CD1c-positive myeloid dendritic cell (primary cell): ENCODE data around the gene AP2A2.

ENCODE experiments used
- DNase-seq: peaks from one replicate; pipeline ENCODE4 v3.0.0-alpha.2; 2016; ENCODE audit errors: extremely low spot score

AP2A2 gene

DNA sequence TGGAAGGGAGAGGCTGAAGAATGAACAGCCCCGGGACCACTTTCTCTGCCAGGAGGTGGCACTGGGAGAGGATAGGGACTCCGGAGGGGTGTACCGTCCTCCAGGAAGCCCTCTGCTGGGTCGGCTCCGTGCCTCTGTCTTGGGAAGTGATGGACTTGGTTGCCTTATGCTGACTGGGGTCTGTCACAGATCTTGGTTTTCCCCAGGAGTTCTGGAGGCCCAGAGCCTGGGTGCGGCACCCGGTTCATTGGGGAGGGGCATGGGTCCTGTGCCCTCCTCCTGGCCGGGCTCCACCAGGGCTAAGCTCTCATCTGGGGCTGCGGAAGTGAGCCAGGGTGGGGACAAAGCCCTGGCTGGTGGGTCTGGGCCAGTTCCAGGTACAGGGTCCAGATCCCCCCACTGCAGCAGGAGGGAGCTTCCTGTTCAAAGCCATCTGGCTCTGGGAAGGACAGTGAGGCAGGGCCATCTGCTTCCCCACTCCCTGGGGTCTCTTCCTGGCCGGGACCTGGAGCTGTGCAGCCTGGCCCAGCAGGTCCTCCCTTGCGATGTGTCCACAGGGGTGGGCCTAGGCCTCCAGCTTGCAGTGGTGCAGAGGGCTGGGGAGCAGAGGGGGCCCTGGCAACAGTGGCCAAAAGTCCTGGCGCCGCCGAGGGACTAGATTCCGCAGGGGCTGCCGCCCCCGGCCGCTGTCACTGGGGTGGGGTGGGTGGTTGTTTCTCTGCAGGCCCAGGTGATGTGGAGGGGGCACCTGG, 1.1 kb upstream of the AP2A2 start:
- no peak for DNase-seq

DNA sequence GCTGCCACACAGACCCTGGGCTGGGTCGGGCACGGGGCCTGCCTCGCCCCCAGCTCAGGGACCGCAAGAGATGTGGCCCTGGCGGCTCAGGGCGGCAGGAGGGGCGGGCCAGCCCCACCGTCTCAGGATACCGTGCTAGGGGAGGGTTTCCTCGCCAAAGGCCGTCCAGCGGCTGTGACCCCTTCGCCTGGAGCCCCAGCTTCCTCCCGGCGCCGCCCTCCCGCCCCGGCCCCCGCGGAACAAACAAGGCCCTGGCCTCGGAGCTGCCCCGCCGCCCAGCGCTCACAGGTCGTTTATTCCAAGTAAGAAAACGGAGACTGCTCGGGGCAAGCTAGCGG, 543 bp upstream of the AP2A2 start:
- no peak for DNase-seq

DNA sequence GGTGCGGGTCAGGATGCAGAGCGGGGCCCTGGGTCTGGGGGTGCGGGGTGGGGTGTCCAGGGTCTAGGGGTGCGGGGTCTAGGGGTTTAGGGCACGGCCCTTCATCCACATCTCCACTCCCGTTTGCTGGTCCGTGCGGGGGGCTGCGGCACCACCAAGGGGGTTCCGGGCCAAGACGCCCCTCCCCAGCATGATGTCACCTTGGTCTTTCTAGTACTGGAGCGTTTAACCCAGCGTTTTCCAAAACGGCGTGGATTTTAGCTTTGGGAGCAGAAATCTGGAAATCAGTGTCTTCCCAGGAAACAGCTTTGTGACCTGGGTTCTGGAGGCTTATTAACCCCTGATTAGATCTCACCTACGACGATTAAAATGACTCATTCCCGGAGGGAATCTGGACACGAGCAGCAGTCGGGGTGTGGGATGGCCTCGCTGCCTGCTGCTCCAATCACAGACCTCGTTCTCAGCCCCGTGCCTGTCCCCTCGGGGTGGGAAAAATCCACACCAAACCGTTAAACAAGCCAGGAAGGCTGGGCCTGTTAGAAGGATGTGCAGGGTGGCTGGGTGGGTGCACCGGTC, 759 bp downstream of the AP2A2 start:
- DNase-seq: peak; percentile 31

DNA sequence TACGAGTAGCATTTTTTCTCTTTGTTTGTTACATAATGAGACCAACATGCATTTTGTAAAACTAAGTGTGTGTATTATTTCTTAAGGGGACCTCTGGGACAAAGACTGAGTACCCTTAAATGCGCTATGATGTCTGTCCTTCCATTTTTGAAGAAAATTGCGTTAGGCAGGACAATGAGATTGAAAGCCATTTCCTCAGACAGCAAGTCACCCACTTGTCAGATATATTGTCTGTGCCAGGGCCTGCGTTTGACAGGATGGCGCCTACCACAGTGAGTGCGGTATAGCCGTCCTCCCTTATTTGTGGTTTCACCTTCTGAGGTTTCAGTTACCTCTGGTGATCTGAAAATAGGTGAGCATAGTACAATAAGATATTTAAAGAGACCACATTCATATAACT, 2.2 kb downstream of the AP2A2 start:
- no peak for DNase-seq

DNA sequence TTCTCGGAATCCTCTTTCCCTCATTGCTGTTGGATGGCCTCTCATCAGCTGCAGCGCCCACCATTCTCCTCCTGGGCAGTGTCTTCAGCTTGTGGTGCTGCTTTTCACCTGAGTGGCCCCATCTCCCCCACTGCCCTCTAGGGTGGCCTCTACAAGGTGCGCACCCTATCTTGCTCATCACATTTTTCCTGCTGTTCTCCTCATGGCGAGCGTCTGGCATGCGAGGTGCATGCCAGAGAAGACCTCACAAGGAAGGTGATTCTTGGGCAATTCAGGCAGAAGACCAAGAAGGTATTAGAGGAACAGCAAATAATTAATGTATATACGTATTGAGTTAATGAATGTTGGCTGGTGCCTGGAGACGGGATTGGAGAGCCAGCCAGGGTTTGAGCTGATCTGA, 3.1 kb downstream of the AP2A2 start:
- DNase-seq: no peak

DNA sequence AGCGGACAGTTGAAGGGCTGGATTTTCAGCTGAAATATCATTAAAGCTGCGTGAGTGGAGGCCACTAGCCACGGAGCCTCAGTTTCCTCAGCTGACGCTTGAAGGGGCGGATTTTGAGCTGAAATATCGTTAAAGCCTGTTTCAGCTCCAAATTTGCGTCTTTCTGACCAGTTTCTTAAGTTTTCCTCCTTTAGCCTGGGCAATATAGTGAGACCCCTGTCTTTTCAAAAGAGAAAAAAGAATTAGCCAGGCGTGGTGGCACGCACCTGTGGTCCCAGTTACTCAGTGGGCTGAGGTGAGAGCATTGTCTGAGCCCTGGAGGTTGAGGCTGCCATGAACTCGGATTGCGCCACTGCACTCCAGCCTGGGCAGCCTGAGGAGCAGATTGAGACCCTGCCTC, 3.7 kb downstream of the AP2A2 start:
- DNase-seq: no peak

DNA sequence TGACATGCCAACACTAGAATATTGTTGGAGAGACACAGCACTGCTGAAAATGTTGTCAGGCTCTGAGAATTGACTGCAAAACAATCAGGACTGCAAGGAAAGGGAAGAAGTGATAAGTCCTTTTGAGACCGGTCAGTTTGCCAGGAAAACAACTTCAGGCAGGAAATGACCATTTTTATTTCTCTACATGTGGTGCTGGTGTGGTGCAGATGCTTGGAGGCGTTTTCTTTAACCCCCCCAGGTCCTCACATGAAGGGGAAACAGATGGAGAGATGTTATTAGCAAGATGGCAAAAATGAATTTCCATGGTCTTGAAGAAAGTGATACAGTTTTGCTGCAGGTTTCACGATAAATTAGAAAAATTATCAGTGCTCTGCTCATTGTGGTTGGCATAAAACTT, 5.7 kb downstream of the AP2A2 start:
- DNase-seq: no peak

DNA sequence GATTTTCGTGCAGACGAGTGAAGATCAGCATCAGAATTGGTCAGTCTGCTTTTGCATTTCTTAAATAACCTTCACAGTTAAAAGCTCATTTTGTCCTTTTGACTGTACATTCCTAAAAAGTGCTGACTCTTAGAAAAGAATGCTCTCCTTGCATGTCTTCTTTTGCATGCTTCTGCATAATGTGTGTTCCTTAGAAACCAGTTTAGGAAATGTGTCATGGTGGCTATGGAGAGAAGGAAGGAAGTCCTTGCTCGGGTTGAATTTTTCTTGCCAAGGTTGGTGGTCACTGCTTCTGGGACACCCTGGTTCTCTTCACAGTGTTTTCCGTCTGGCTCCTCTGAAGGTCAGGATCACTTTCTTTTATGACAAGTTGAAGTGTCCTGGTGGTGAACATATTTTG, 6.8 kb downstream of the AP2A2 start:
- DNase-seq: peak; percentile 72

DNA sequence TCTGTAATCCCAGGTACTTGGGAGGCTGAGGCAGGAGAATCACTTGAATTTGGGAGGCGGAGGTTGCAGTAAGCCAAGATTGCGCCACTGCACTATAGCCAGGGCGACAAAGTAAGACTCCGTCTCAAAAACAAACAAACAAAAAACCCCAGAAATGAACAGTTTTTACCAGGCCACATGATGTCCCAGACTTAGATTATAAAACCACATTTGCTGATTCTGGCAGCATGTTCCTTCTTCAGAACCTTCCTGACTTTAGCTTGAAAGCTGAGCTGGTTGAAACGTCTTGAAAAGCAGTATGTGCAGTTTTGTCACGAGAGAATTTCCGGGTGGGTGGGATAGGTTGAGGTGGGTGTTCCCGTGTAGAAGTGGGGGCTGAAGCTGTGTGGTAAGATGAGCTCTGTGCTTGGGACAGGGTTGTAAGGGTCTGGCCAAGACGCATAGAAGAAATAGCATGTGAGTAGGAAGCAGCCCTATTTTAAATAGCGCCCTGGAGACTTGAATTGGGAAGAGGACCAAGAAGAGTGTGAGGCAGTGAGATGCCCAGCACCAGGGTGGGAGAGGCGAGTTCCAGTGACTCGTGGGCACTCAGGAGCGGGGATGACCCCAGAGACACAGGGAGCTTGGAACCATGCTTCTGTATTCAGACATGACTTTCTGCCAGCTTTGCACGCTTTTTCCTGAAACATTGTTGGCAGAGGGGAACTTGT, 7.6 kb downstream of the AP2A2 start:
- peak; percentile 73 for DNase-seq

DNA sequence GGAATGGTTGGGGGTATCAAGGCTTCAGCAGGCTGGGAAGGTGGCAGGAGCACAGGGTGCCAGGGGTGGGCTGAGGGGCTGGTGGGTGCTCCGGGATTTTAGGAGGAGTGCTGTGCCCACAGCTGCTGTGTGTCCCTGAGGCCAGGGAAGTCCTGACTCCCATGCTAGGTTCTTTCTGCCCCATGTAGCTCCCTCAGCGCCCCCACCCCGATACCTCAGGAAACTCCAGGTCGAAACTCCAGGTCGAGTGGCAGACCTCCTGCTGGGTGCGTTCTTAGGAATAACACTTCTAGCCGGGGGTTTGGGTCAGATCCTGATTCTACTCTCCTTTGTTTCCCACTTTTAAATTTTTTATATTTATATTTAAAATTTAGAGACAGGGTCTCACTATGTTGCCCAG, 8.3 kb downstream of the AP2A2 start:
- no peak for DNase-seq

DNA sequence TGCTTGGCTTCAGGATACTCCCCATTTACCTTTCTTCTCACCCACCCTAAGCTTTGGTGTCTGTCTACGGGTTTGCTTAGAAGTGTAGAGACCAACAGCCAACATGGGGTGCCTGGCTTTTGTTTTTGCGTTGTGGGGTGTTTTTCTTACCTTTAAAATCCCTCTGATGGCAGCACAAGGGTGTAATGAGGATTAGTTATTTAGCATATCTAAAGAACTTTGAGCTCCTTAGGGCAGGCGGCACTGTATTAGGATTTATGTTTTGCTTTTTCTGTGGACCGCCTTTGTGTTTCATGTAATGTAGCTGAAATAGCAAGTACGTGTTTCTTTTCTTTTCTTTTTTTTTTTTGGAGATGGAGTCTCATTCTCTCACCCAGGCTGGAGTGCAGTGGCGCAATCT, 8.9 kb downstream of the AP2A2 start:
- no peak for DNase-seq

DNA sequence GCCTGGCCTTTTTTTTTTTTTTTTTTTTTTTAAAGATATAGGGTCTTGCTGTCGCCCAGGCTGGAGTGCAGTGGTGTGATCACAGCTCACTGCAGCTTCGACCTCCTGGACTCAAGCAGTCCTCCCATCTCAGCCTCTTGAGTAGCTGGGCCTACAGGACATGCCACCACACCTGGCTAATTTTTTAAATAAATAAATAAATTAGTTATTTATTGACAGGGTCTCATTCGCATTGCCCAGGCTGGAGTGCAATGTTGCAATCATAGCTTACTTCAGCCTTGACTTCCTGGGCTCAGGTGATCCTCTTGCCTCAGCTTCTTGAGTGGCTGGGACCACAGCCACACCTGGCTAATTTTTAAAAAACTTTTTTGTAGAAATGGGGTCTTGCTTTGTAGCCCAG, 10.5 kb downstream of the AP2A2 start:
- no peak for DNase-seq

DNA sequence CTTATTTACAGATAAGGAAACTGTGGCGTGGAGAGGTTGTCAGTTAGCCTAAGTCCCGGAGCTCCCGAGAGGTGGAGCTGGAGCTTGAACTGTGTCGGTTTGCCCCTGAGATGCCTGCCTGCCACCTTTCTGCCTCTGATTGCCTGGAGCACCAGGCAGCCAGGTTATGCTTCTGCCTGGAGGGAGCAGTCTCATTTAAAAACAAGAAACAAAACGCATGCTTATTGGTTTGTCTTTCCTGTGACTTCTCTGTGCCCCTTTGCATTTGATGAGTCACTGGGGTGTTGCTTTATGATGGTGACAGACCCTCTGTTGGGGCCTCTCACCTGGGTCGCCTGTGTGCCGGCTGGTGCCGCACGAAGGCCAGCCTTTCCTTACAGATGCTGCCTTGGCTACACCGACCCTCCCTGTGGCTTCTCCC, 12.2 kb downstream of the AP2A2 start:
- no peak for DNase-seq

DNA sequence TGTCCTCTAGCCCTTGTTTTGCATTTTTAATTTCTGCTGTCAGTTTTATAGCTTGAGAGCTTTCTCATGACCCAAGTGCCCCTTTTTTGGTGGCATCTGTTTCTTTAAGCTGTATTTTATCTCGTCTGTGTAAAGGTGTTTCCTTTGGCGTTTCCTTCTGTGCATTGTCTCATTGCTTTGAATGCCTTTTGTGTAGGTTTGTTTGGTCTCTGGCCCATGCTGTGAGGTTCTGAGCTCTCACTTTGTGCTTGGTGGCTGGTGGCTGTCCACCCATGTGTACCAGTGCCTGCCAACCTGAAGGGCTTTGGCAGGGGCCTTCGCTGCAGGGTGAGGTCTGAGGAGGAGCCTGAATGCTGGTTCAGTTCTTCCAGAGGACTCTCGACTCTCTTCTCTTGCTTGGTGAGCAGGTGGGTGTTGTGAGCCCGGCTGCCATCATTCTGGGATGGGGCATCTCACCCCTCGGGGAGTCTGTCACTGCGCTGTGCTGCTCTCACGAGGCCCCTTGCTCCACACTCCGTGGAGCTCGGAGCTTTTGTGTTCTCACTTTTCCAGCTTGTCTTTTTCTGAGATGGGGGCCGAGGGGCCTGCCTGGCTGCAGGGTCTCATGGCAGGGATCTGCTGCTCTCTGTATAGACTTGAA, 14.9 kb downstream of the AP2A2 start:
- no peak for DNase-seq

DNA sequence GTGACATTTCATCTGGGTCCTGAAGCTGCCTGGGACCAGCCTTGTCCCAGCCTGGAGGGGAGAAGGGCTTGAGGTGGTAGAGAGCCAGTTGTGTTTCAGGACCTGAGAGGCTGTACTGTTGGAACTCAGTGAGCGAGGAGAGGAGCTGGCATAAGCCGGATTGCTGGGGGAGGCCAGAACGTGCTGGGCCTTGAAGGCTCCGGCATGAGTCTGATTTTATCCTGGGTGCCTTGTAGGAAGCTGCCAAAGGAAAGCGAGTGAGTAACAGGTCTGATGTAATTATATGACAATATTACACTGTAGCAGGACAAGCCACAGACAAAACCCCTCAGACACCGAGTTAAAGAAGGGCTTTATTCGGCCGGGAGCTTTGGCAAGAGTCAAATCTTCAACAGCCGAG, 17.2 kb downstream of the AP2A2 start:
- DNase-seq: no peak

DNA sequence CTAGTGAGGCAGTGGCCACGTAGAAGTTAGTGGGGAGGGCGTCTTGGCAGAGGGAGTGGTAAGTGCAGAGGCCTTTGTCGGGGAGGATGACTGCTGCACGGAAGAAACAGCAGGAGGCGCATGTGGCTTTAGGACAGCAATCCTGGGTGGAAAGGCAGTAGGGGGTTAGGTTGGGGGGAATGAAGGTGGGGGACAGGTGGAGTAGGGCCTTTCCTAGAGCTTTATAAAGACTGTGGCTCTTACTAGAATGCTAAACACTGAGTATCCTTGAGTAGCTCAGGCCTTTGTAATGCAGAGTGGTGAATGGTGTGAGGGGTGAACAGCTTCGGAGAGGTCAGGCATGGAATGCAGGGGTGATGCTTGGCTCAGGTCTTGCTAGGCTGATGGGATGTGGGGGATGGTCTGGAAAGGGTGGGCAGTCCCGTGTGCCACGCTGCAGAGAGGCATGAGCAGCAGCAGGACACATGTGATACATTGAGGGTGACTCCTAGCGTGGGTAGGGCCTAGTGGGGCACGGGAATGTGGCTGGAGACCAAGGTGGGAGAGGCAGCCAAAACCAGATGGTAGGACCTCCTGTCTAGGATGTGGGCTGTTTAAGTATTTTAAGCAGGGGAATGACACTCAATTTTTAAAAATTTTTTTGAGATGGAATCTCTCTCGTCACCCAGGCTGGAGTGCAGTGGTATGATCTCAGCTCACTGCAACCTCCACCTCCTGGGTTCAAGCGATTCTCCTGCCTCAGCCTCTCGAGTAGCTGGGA, 19.2 kb downstream of the AP2A2 start:
- no peak for DNase-seq

DNA sequence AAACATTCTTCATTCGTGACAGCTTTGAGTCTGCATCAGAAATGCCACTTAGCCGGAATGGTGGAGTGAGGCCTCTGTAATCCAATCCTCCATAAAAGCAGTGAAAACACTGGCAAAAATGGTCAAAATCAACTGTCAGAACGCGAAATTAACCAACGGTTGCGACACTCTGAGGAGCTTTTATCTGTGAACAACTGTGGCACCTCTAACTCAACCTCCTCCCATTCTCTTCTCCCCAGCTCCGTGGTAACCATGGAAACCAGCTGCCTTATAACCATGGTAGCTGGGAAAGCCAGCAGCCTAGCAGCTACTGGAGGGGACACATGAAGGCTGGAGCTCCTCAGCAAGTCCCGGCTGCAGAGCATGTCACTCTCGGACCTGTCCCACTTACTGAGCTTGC, 20.3 kb downstream of the AP2A2 start:
- no peak for DNase-seq

DNA sequence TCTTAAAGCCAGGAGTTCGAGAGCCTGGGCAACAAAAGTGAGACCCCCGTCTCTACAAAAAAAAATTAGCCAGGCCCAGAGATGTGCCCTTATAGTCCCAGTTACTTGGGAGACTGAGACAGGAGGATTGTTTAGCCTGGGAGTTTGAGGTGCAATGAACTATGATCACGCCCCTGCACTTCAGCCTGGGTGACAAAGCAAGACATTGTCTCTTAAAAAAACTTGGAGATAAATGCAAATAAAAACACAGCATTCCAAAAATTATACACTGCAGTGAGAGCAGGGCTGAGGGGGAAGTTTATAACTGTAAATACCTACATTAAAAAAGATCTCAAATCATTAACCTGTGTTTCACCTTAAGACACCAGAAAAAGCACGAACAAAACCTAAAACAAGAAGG, 22.1 kb downstream of the AP2A2 start:
- no peak for DNase-seq

DNA sequence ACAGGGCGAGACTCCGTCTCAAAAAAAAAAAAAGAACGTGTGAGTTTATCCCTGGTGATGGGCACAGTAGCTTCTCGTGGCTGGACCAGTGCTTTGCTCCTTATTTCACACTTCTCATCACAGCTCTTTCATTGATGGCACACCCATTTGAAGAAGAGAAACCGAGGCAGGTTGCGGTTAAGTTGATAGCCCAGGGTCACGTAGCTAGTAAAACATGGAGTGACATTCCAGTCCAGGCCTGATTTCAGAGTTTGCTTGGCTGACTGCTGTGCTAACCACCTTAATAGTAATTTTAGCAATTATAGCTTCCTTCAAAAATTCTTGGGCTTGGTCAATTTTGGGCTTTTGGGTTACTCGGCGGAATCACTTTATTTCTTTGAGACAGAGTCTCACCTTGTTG, 25.8 kb downstream of the AP2A2 start:
- no peak for DNase-seq

DNA sequence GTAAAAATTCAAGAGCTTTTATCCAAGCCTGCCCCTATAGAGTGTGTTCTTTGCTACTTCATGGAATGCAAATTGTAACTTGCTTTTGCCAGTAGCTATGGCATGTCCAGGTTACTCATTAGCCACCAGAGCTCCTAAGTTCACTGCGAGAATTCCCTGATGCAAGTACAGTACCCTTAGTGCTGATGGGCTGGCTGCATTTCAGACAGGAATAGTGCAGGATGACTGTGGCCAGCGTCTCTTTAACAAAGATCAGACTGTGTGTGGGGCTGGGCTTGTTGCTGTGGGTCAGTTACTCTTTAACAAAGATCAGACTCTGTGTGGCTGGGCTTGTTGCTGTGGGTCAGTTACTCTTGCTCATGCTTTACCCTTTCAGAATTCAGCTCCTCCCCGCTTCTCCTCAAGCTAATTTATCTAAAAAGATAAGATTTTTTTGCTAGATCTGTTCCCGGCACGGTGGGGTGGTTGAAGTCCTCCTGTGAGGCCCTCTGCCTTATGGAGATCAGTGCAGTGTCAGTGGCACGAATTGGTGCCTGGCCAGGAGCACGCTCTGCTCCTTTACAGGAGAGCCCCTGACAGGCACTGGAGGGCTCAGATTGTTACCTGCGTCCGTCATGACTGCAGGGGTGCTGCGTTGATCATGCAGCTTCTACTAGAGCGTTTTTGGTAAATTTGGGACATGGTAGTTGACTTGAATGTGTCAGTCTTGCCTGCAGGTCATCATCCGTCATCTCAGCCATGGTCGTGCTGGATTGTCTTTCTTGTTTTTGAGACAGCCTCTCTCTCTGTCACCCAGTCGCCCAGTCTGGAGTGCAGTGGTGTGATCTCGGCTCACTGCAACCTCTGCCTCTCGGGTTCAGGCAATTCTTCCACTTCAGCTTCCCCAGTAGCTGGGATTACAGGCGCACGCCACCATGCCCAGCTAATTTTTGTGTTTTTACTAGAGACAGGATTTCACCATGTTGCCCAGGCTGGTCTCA, 27.0 kb downstream of the AP2A2 start:
- DNase-seq: no peak

DNA sequence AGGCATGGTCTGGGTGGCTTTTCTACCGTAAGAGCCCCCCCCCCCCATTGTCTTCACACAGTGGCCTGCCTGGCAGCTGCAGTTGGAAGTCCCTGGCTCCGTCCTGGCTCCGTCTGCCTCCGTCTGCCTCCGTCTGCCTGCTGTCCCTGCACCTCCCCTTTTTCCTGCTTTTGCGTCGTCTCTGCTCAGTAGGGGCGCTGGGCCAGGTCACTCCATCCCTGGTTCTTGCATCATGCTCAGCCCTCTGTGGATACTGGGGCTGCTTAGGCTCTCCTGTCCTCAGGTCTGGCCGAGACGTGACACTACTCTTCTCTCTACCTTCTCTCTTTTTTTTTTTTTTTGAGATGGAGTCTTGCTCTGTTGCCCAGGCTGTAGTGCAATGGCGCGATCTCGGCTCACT, 27.8 kb downstream of the AP2A2 start:
- no peak for DNase-seq
